Stimulated activated CD8-positive, alpha-beta memory T cell treated with anti-CD3 and anti-CD28 coated beads, Interleukin-2, amount 100 ng/mL, for 1 hour (primary cell): ENCODE measurements around the gene PXDC1.
"Not testable (repeated sequence)": the region's sequence is repeated elsewhere in the genome, so short reads cannot be mapped to it uniquely, and the experiment has no call there.

ENCODE experiments used
- DNase-seq, 2 donors: peaks; one replicate each; pipeline ENCODE4 v3.0.0-alpha.2; 2020; ENCODE audit warnings: low read depth in 2 of 2

Gene PXDC1

DNA sequence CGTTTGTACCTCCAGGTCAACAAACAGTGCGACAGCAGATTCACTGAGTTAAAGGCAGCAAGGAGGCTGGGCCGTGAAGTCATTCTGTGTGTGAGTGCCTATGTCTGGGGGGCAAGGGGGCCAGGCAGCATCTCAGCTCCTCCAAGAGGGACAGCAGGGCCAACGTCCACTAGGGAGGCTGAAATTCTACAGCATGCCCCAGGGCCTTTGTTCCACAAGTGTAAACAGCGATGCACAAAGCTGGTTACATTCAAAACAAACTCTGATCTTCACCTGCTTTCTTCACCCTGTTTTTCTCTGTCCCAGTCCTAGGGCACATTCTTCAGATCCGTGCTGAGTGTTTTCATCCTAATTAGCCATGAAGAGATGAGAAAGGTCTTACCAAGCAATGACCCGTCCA, 41.1 kb downstream of the PXDC1 start:
- DNase-seq, result no peak

- DNase-seq, result no peak
Observed at GRCh38 chr6:3708540-3708939, 43.0 kb downstream of the PXDC1 start.

DNA sequence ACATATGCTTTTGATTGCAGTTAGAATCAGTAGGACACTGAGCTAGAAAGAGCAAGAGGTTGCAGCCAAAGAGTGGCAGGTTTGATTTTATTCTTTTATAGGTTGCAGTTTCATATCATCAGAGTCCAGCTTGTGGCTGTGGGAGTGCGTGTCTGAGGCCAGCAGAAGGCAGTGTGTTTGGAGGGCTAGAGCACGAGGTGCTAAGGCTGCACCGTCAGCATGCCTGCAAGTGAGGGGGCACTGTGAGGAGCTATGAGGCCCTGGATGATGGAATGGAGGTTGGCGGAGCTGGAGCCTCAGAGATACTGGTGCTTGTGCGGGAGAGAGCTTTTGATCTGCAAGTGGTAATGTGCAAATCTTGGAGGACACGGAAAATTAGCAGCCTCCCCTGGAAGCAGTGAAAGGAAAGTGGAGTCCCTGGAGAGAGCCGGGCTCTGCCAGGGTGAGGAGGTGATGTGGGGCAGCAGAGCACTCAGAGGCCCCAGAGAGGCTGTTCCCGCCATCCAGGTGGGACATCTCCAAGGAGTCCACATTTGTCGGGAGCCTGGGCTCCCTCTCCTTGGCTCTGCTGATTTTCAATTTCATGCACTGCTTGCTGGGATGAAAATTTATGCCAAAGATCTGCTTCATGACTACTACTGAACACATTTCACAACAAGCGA, 43.6 kb downstream of the PXDC1 start:
- no peak for DNase-seq

DNA sequence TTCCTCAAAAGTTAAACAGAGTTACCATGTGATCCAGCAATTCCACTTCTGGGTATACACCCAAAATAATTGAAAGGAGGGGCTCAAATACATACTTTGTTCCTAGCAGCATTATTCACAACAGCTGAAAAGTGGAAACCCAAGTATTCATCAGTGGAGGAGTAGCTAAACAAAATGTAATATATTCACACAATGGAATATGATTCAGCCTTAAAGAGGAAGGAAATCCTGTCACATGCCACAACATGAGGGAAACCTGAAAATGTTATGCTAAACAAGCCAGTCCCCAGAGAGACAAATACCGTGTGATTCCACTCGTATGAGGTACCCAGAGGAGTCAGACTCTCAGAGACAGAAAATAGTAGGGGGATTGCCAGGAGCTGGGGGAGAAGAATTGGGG, 44.5 kb downstream of the PXDC1 start:
- DNase-seq, result no peak

DNA sequence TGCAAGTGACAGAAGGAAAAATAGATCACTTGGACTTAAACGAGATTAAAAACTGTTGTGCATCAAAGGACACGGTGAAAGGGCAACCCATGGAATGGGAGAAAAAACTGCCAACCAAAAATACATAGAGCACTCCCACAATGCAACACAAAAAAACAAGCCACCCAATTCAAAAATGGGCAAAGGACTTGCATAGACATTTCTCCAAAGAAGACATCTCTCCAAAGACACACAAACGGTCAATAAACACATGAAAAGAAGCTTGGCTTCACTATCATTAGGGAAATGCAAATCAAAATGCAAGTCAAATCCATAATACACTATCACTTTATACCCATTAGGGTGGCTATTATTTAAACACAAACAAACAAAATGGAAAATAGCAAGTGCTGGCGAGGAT, 45.0 kb downstream of the PXDC1 start:
- no peak for DNase-seq

GRCh38 chr6:3701631-3702030, 49.9 kb downstream of the PXDC1 start:
- DNase-seq, result no peak

DNA sequence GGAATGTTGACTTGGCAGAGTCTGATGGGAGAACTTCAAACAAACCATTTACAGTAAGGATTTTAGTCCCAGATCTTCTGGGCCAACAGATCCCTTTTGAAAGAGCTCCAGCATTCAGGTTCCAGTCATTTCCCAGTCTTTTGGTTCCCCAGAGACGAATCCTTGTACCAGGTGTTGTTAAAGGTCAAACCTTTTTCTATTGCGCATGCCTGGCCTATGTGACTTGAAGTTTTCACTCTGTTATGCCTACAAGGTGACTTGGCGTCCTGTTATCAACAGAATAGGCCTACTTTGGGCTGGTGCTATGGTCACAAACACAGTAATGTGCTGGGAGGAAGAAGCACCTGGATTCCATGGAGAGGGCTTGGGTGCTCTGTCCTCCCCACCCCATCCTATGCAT, 52.3 kb downstream of the PXDC1 start:
- no peak for DNase-seq

DNA sequence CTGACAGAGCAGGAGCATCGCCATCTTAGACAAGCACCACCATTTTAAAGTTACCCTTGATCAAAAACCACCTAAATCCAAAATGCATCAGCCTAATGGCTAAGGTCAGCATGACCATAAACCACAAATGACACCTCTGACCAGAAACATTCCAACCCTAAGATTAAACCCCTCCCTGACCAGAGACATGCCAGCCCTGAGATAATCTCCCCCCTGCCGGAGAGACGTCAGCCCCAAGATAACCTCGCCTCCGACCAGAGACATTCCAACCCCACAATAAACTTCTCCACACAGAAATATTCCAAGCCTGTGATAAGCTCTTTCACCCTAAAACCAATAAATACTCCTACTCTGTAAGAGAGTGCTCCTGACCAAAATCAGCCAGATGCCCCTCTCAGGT, 53.5 kb downstream of the PXDC1 start:
- no peak for DNase-seq

GRCh38 chr6:3697609-3698008, 53.9 kb downstream of the PXDC1 start:
- no peak for DNase-seq

DNA sequence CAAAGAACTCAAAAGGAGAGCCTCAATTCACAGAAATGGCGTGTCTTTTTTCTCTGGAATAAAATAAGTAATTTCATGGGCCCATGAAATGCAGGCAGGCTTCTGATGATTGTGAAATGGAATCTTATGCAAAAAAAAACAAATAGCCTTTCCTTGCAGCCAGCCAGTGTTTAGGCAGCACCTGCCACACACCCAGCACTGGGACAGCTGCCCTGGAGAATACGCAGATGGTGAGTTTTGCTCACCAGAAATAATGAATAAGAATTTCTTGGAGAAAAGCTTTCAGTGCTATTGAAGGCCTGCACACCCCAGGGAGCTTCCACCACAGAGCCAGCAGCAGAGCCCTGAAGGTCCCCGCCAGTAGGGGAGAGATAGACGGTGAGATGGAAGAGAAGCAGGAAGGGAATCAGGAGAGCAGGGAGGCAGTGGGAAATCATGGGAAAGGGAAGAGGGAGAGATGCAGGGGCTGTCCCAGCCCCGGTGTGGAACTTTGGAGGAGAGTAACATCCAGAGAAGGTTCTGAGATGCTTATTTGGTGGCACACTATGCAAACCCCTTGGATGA, 54.9 kb downstream of the PXDC1 start:
- DNase-seq, result no peak

GRCh38 chr6:3695065-3695817, 56.3 kb downstream of the PXDC1 start:
- no peak for DNase-seq

DNA sequence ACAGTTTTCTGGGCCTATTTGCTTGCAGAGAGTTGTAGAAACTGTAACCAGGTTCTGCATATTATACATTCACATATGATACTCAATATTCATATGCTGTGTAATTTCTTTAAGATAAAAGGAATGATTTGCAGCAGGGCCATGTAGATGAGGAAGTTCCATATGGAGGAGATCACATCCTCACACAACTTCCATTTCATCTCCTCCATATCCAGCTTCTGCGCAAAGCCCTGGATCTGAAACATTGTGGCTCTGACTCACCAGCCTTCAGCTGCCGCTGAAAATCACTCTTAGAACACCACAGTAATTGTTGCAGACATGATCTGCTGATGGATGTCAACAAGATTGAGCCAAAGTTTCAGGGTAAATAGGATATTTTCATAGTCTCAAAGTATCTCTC, 57.7 kb downstream of the PXDC1 start:
- DNase-seq, result no peak

- no peak for DNase-seq
Observed at GRCh38 chr6:3690506-3690905, 61.0 kb downstream of the PXDC1 start.

- DNase-seq, result no peak
Observed at GRCh38 chr6:3687847-3688246, 63.7 kb downstream of the PXDC1 start.

GRCh38 chr6:3683331-3683730, 68.2 kb downstream of the PXDC1 start:
- DNase-seq, result no peak

GRCh38 chr6:3678946-3679345, 72.6 kb downstream of the PXDC1 start:
- DNase-seq, result no peak

DNA sequence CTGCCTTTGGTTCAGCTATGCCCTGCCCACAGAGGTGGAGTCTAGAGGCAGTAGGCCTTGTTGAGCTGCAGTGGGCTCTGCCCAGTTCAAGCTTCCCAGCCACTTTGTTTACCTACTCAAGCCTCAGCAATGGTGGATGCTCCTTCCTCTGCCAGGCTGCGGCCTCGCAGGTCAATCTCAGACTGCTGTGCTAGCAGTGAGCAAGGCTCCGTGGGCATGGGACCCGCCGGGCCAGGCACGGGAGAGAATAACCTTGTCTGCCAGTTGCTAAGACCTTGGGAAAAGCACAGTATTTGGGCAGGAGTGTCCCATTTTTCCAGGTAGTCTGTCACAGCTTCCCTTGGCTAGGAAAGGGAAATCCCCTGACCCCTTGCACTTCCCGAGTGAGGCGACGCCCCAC, 73.8 kb downstream of the PXDC1 start:
- not testable (repeated sequence) for DNase-seq

GRCh38 chr6:3677351-3677750, 74.2 kb downstream of the PXDC1 start:
- not testable (repeated sequence) for DNase-seq
